Heart left ventricle (tissue), 16 donors: ENCODE measurements around the gene PANK2. TPM values are rescaled to one million over a fixed set of nuclear protein-coding genes. Genes with fewer than 3 reads are reported as not detected.

Experiments used
- ATAC-seq, 4 donors: fragments of 200-7000 bp; cut with Tn5 transposase; one replicate each; pipeline ENCODE4 v1.9.1; 2020 to 2022; ENCODE audit warnings: moderate library complexity in 4 of 4, mild to moderate bottlenecking in 3 of 4, moderate number of reproducible peaks in 1 of 4
- DNase-seq, 5 donors: peaks; one replicate each; pipeline ENCODE4 v3.0.0-alpha.2; 2020
- H3K27ac ChIP-seq, 12 donors: fragments of 200-600 bp; sonication (generic) in 4 of 12; one replicate each; pipeline versions ENCODE4 v1.5.0 to v1.8.0; 2016 to 2022; ENCODE audit warnings: mild to moderate bottlenecking in 2 of 12
- H3K27me3 ChIP-seq, 9 donors: fragments of 200-600 bp; sonication (generic) in 2 of 9; one replicate each; pipeline versions ENCODE4 v1.5.1 to v1.8.0; 2016 to 2022; ENCODE audit warnings: mild to moderate bottlenecking in 3 of 9
- H3K36me3 ChIP-seq, 9 donors: fragments of 200-600 bp; sonication (generic) in 2 of 9; one replicate each; pipeline versions ENCODE4 v1.5.0 to v1.8.0; 2018 to 2022; ENCODE audit warnings: mild to moderate bottlenecking in 2 of 9
- H3K4me1 ChIP-seq, 12 donors: fragments of 200-600 bp; sonication (generic) in 4 of 12; one replicate each; pipeline versions ENCODE4 v1.5.0 to v1.8.0; 2016 to 2022; ENCODE audit warnings: mild to moderate bottlenecking in 3 of 12
- H3K4me3 ChIP-seq, 12 donors: fragments of 200-600 bp; sonication (generic) in 4 of 12; one replicate each; pipeline versions ENCODE4 v1.5.0 to v1.8.0; 2017 to 2022; ENCODE audit warnings: mild to moderate bottlenecking in 9 of 12, moderate library complexity in 4 of 12
- H3K9me3 ChIP-seq, 12 donors: fragments of 200-600 bp; sonication (generic) in 4 of 12; one replicate each; pipeline versions ENCODE4 v1.5.0 to v1.8.0; 2016 to 2022; ENCODE audit warnings: mild to moderate bottlenecking in 1 of 12
- POLR2A ChIP-seq, 2 donors: fragments of 450-650 bp; IDR thresholded peaks; one replicate each; pipeline ENCODE4 v1.6.1; 2017; ENCODE audit warnings: antibody characterized with exemption in 2 of 2, mild to moderate bottlenecking in 2 of 2, moderate library complexity in 2 of 2
- WGBS, 4 donors: extraction: QIAGEN DNeasy Blood & Tissue Kit in 2 of 4; methylation state at CpG; one replicate each; pipeline versions ENCODE4 v1.1.5 to v1.1.7; 2013 to 2018; 5-methylcytosine and 5-hydroxymethylcytosine counted together
- intact Hi-C, 10 donors: fragments of 100-400 bp; cut with DNase I; formaldehyde crosslinking; loops; one replicate each; pipeline versions ENCODE4 v1.11.1 to v1.14.2; 2022
- polyA plus RNA-seq, 2 donors: library from polyadenylated mRNA; stranded (reverse); fragments of 200-250 nt; gene quantifications; one replicate each; pipeline ENCODE4 v1.2.3, GENCODE V29; 2013
- total RNA-seq, 9 donors: library from RNA; depleted of rRNA in 2 of 9; stranded (reverse); fragments of >200 nt in 2 of 9; fragmentation: NEBNext Ultra II Directional in 3 of 9; extraction: Animal tissue kit (Norgen Biotek cat#: 25700) in 3 of 9; gene quantifications; one replicate each; pipeline versions ENCODE4 v1.1.0 to v1.2.4, GENCODE V29; 2016 to 2023
- TF ChIP-seq, protein P1 (sequence below), 12 donors: fragments of 200-600 bp; sonication (generic) in 4 of 12; IDR thresholded peaks; one replicate each; pipeline versions ENCODE4 v1.5.0 to v1.8.0; 2018 to 2022; ENCODE audit warnings: antibody characterized with exemption in 12 of 12, mild to moderate bottlenecking in 5 of 12
- donor health status: ischemic (EF 13 %, LVEDD 7.1; RV severe dilation, severe dysfunction).
- donor health status: healthy with polysubstance abuse.
- donor health status: DM: no; HTN: yes; CAD: no.
- donor health status: DM: no; HTN: no; CAD: no.
- donor health status: ischemic (EF 25% LVEDD 6.9; RV normal size, moderate dysfunction).
- donor health status: ischemic (EF 25% LVEDD 5.7; RV mildly dilated, moderate dysfunction).
- donor health status: healthy.
- donor health status: DM: yes; HTN: yes; CAD: no.
- donor health status: ischemic (EF 35%, LVEDD 5.7; RV mildly dilated, moderate dysfunction).
- donor health status: nonischemic (EF 11% LVEDD 7.7; RV severe dilation, severe dysfunction).
- donor health status: DM: yes; HTN: yes; CAD: no.
- donor health status: PGD.
- donor health status: ischemic (EF 29% LVEDD 5.4; RV normal size, mild dysfunction).
- donor health status: nonischemic (EF 23%, LVEDD 6.1; RV moderate dilation, normal function).

Gene PANK2
- total and polyA plus RNA-seq, 11 donors: 13.9 to 28.9 (median 18.1) TPM

DNA sequence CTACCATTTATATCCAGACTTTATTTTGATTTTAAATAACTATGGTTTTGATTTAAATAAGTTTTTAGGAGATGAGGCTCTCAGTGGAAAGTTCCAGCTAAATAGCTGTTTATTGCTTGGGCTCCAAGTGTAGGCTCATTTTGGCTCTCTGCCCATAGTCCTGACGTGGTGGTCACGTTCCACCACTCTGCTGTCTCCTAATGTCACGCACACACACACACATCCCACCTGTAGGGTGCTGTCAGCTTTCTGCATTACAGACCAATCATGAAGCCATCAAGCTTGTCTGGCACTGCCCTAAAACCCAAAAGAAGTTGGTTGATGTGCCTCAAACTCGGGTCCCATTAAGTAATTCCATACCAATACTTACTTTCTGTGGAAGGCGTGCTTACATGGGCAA lies 45.4 kb downstream of the PANK2 start:
- DNase-seq (peak in 4 of 5 donors; percentile 45 to 49 (median 47)), ATAC-seq (peak in 2 of 4 donors; percentile 17 to 48)
- no peak overlapping the region for H3K4me3 ChIP-seq
- peaks cover 0 to 3% (median 0%) of the 10 kb centered on the region in 12 donors for H3K9me3 ChIP-seq
- TF ChIP-seq POLR2A (IDR thresholded peaks at IDR 0.05): no peak
- TF ChIP-seq, protein P1, sequence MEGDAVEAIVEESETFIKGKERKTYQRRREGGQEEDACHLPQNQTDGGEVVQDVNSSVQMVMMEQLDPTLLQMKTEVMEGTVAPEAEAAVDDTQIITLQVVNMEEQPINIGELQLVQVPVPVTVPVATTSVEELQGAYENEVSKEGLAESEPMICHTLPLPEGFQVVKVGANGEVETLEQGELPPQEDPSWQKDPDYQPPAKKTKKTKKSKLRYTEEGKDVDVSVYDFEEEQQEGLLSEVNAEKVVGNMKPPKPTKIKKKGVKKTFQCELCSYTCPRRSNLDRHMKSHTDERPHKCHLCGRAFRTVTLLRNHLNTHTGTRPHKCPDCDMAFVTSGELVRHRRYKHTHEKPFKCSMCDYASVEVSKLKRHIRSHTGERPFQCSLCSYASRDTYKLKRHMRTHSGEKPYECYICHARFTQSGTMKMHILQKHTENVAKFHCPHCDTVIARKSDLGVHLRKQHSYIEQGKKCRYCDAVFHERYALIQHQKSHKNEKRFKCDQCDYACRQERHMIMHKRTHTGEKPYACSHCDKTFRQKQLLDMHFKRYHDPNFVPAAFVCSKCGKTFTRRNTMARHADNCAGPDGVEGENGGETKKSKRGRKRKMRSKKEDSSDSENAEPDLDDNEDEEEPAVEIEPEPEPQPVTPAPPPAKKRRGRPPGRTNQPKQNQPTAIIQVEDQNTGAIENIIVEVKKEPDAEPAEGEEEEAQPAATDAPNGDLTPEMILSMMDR (IDR thresholded peaks at IDR 0.05): no peak
- intact Hi-C loops: loop anchor here in 4 of 10 donors (5.0 kb wide), 3 partner anchors 42 to 73 kb away; partner anchors contain the start of gene PANK2 (in 1 of the 4)
- peaks cover 0 to 18% (median 0%) of the 10 kb centered on the region in 9 donors for H3K36me3 ChIP-seq
- H3K27me3 ChIP-seq: no peaks in the 10 kb centered on the region
- H3K27ac ChIP-seq: peak overlapping the region in 11 of 12 donors; percentile 53 to 85 (median 67)
- peaks cover 8 to 53% (median 39%) of the 10 kb centered on the region in 12 donors for H3K4me1 ChIP-seq
- WGBS, 4 donors: 48 to 68% (median 57%) methylated on average over 5 of the region's 5 CpGs

DNA sequence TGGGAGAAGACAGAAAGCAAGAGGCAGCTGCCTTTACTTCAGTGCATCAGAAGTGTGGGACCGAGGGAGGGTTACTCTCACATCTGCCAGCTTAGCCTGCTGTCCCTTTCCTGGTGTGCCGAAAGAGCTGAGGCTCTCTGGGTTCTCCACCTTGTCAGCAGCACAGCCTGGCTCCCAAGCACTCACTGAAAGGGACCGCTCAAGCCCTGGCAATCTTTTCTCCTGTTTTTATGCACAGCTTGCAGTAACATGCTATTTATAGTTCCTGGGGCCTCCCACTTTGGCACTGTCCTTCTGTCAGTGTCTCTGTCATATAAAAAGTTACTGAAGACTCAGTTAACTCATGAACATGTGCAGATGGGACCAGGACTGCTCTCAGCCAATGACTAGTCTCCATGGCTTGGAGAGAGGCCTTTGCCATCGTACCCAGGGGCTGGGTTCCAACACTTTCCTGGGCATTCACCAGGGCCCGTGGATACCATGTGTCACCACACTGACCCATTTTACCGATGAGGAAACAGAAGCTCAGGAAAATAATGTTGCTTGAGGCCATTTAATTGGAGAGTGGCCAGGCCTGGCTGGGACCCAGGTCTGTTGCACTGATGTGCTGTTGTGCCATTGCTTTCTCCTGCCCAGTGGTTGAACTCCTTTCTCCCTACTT lies 46.2 kb downstream of the PANK2 start:
- Histone ChIP-seq H3K36me3 (peaks cover 0 to 21% (median 0%) of the 10 kb centered on the region in 9 donors), H3K4me1 (peaks cover 8 to 51% (median 39%) of the 10 kb centered on the region in 12 donors), H3K4me3 (peak overlapping the region in 3 of 12 donors; percentile 14 to 38 (median 24)), H3K27me3 (no peaks in the 10 kb centered on the region), H3K27ac (peak overlapping the region in 11 of 12 donors; percentile 53 to 85 (median 67)), H3K9me3 (peaks cover 0 to 4% (median 0%) of the 10 kb centered on the region in 12 donors)
- TF ChIP-seq, protein P1 (IDR thresholded peaks at IDR 0.05): no peak
- no peak for TF ChIP-seq POLR2A (IDR thresholded peaks at IDR 0.05)
- 21 to 27% (median 25%) methylated on average over 6 of the region's 6 CpGs for WGBS, 4 donors
- peak; percentile 78 to 90 (median 85) for ATAC-seq
- intact Hi-C loops: loop anchor here in 2 of 10 donors (5.0 kb wide), 2 partner anchors 43 to 72 kb away; no protein-coding TSS in a partner anchor
- peak in 4 of 5 donors; percentile 70 to 74 (median 71) for DNase-seq

DNA sequence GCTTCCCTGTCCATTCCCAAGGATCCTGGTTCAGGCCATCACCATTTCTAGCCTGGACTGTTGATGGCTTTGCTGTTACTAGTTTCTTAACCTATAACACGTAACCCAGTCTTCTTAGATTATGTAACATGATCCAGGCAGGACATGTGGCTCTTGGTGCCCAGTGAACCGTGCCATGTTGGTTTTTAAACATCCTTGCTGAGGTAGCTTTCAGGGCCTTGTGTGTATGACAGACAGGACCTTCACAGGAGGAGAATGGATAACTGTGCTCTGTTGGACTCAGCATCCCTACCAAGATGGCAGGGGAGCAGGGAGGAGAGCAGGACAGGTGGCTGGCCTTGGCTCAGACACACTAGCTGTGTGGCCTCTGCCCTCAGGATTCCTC lies 46.8 kb downstream of the PANK2 start:
- WGBS, 4 donors: 85 to 94% (median 89%) methylated on average over 2 of the region's 2 CpGs
- Histone ChIP-seq H3K9me3 (peaks cover 0 to 4% (median 0%) of the 10 kb centered on the region in 12 donors), H3K4me1 (peaks cover 8 to 51% (median 36%) of the 10 kb centered on the region in 12 donors), H3K36me3 (peaks cover 0 to 23% (median 1%) of the 10 kb centered on the region in 9 donors), H3K4me3 (no peak overlapping the region), H3K27me3 (no peaks in the 10 kb centered on the region), H3K27ac (peak overlapping the region in 8 of 12 donors; percentile 54 to 78 (median 66))
- intact Hi-C loops: loop anchor here in 2 of 10 donors (5.0 kb wide), 2 partner anchors 44 to 71 kb away; no protein-coding TSS in a partner anchor
- TF ChIP-seq, protein P1 (IDR thresholded peaks at IDR 0.05): no peak
- TF ChIP-seq POLR2A (IDR thresholded peaks at IDR 0.05): no peak
- DNase-seq (no peak), ATAC-seq (peak in 1 of 4 donors; percentile 4)

GRCh38 chr20:3937618-3938017 lies 48.4 kb downstream of the PANK2 start:
- ATAC-seq: no peak
- Histone ChIP-seq H3K9me3 (peaks cover 0 to 4% (median 0%) of the 10 kb centered on the region in 12 donors), H3K27ac (no peak overlapping the region), H3K36me3 (peaks cover 0 to 28% (median 5%) of the 10 kb centered on the region in 9 donors), H3K27me3 (no peaks in the 10 kb centered on the region), H3K4me3 (no peak overlapping the region), H3K4me1 (peaks cover 3 to 37% (median 22%) of the 10 kb centered on the region in 12 donors)
- 96 to 98% (median 97%) methylated on average over 3 of the region's 3 CpGs for WGBS, 4 donors
- TF ChIP-seq, protein P1 (IDR thresholded peaks at IDR 0.05): no peak
- TF ChIP-seq POLR2A (IDR thresholded peaks at IDR 0.05): no peak
- intact Hi-C loops: loop anchor here in 2 of 10 donors (5.0 kb wide), 2 partner anchors 45 to 70 kb away; no protein-coding TSS in a partner anchor
- DNase-seq: no peak
